GM23338 (cell line): ENCODE measurements around the gene MOSPD2. TPM values are rescaled to one million over a fixed set of nuclear protein-coding genes. Genes with fewer than 3 reads are reported as not detected.

Experiments
- ATAC-seq: fragments of 200-7000 bp; cut with Tn5 transposase; 3 replicates; pipeline ENCODE4 v1.9.1; 2020
- DNase-seq: peaks from one replicate; pipeline ENCODE4 v3.0.0-alpha.2; 2015; ENCODE audit warnings: low spot score
- H2AFZ ChIP-seq: fragments of 200-600 bp; sonication (generic); 2 replicates; pipeline ENCODE4 v1.8.0; 2016; ENCODE audit warnings: antibody characterized with exemption, mild to moderate bottlenecking, moderate library complexity
- H3F3A ChIP-seq: fragments of 200-600 bp; sonication (generic); replicated peaks from 2 replicates; pipeline ENCODE4 v1.8.0; 2017; ENCODE audit warnings: antibody characterized with exemption, mixed run types, low read depth
- H3K27ac ChIP-seq: fragments of 200-600 bp; sonication (generic); 2 replicates; pipeline ENCODE4 v1.6.1; 2016; ENCODE audit warnings: low read depth
- H3K27me3 ChIP-seq: fragments of 200-600 bp; sonication (generic); 2 replicates; pipeline ENCODE4 v1.8.0; 2016; ENCODE audit warnings: mild to moderate bottlenecking, mixed run types, moderate library complexity; ENCODE audit not compliant: insufficient read depth
- H3K36me3 ChIP-seq: fragments of 200-600 bp; sonication (generic); 2 replicates; pipeline ENCODE4 v1.8.0; 2016; ENCODE audit warnings: mild to moderate bottlenecking; ENCODE audit not compliant: insufficient read depth
- H3K4me1 ChIP-seq: fragments of 200-600 bp; sonication (generic); 2 replicates; pipeline ENCODE4 v1.8.0; 2016; ENCODE audit warnings: mild to moderate bottlenecking, moderate library complexity; ENCODE audit not compliant: insufficient read depth
- H3K4me2 ChIP-seq: fragments of 200-600 bp; sonication (generic); 2 replicates; pipeline ENCODE4 v1.7.1; 2017; ENCODE audit warnings: mixed run types
- H3K4me3 ChIP-seq: fragments of 200-600 bp; sonication (generic); 2 replicates; pipeline ENCODE4 v1.6.1; 2016; ENCODE audit warnings: mixed run types
- H3K79me2 ChIP-seq: fragments of 200-600 bp; sonication (generic); replicated peaks from 2 replicates; pipeline ENCODE4 v1.8.0; 2017; ENCODE audit warnings: mild to moderate bottlenecking; ENCODE audit not compliant: insufficient read depth
- H3K9me2 ChIP-seq: fragments of 200-600 bp; sonication (generic); 2 replicates; pipeline ENCODE4 v1.8.0; 2017; ENCODE audit not compliant: insufficient read depth
- H4K20me1 ChIP-seq: fragments of 200-600 bp; sonication (generic); replicated peaks from 2 replicates; pipeline ENCODE4 v1.8.0; 2017; ENCODE audit warnings: mild to moderate bottlenecking; ENCODE audit not compliant: insufficient read depth
- H3K27ac Mint-ChIP-seq: 2 replicates; pipeline ENCODE4 v1.8.0; 2020; ENCODE audit warnings: inconsistent platforms, mild to moderate bottlenecking, moderate library complexity, mixed read lengths
- H3K27me3 Mint-ChIP-seq: 3 replicates; pipeline ENCODE4 v1.8.0; 2022; ENCODE audit warnings: low read depth, mild to moderate bottlenecking, moderate library complexity, mixed read lengths, inconsistent platforms; ENCODE audit not compliant: insufficient read depth, poor library complexity
- H3K36me3 Mint-ChIP-seq: 3 replicates; pipeline ENCODE4 v1.8.0; 2021; ENCODE audit warnings: low read depth, mild to moderate bottlenecking, inconsistent platforms, moderate library complexity, mixed read lengths
- H3K4me1 Mint-ChIP-seq: 3 replicates; pipeline ENCODE4 v1.8.0; 2020; ENCODE audit warnings: mild to moderate bottlenecking, inconsistent platforms, mixed read lengths
- H3K4me3 Mint-ChIP-seq: 3 replicates; pipeline ENCODE4 v1.8.0; 2021; ENCODE audit warnings: moderate library complexity, mild to moderate bottlenecking, inconsistent platforms, mixed read lengths
- H3K9me3 Mint-ChIP-seq: 3 replicates; pipeline ENCODE4 v1.8.0; 2020; ENCODE audit warnings: moderate library complexity, mild to moderate bottlenecking, inconsistent platforms, mixed read lengths
- CTCF ChIP-seq, 2 experiments: fragments of 200-600 bp in 1 of 2; sonication (generic) in 1 of 2; conservative IDR thresholded peaks; 2 replicates each; pipeline versions ENCODE4 v1.5.1 to v1.6.1; 2016 to 2017; ENCODE audit warnings: antibody characterized with exemption in 2 of 2, low read depth in 2 of 2, mild to moderate bottlenecking in 2 of 2, moderate library complexity in 1 of 2
- EZH2phosphoT487 ChIP-seq: fragments of 200-600 bp; sonication (generic); IDR thresholded peaks from one replicate; pipeline ENCODE4 v1.8.1; 2018; ENCODE audit warnings: antibody characterized with exemption; ENCODE audit not compliant: unreplicated experiment
- REST ChIP-seq: IDR thresholded peaks from one replicate; pipeline ENCODE4 v1.6.1; 2018; ENCODE audit warnings: antibody characterized with exemption; ENCODE audit not compliant: unreplicated experiment
- polyA plus RNA-seq: library from polyadenylated mRNA; unstranded; fragments of >200 nt; fragmentation: Nextera tagmentation; extraction: Ambion mirVana; gene quantifications from 2 replicates; pipeline ENCODE4 v1.2.1, GENCODE V29; 2016
- total RNA-seq: library from RNA; depleted of rRNA; stranded (reverse); fragments of >200 nt; shearing (Covaris generic); gene quantifications from 2 replicates; pipeline ENCODE4 v1.2.3, GENCODE V29; 2014; rRNA removed

The MOSPD2 gene
- total and polyA plus RNA-seq, 2 experiments from 2014 or later: 8.5 to 13.9 TPM

- Histone ChIP-seq H2AFZ (no peak overlapping the region), H3K36me3 (no peaks in the 10 kb centered on the region), H3K4me2 (no peak overlapping the region), H3K27ac (no peak overlapping the region), H3K9me2 (no peaks in the 10 kb centered on the region), H3K4me3 (no peak overlapping the region), H3K79me2 (no peaks in the 10 kb centered on the region), H4K20me1 (no peaks in the 10 kb centered on the region), H3K27me3 (no peaks in the 10 kb centered on the region), H3K4me1 (no peaks in the 10 kb centered on the region), H3F3A (no peaks in the 10 kb centered on the region)
- H3K4me1 Mint-ChIP-seq: no peaks in the 10 kb centered on the region
- TF ChIP-seq CTCF (conservative IDR thresholded peaks at IDR 0.05; ENCODE audit: low read depth in 2 of 2): 0 out of 4 replicates have a peak, but pooled peaks of 1 of the 2 experiments have one; percentile 6
- TF ChIP-seq EZH2phosphoT487: no peak
- no peak for TF ChIP-seq REST
- no peak overlapping the region for H3K27ac Mint-ChIP-seq
- H3K9me3 Mint-ChIP-seq: no peaks in the 10 kb centered on the region; the same call in 2 of the 3 replicates
- DNase-seq: no peak
- no peak overlapping the region for H3K4me3 Mint-ChIP-seq
- no peak for ATAC-seq
- no peaks in the 10 kb centered on the region for H3K27me3 Mint-ChIP-seq
- no peaks in the 10 kb centered on the region for H3K36me3 Mint-ChIP-seq
These were observed 91.3 kb downstream of the MOSPD2 start for GRCh38 chrX:14964500-14964899.

Other genes with a start within 250 kb of the MOSPD2 start
- gene FANCB, start 352 bp upstream of the MOSPD2 start, total RNA-seq: 8.8 and 16.8 TPM in 2 replicates
- 14.3 and 16.2 TPM in 2 replicates for gene FANCB, start 352 bp upstream of the MOSPD2 start, polyA plus RNA-seq